LHCN-M2 (cell line): ENCODE data around the gene ITFG1. TPM values are rescaled to one million over a fixed set of nuclear protein-coding genes. Genes with fewer than 3 reads are reported as not detected.
A peak's percentile ranks its signal among the peaks of the same experiment; 100 is the strongest.
"Not testable (repeated sequence)": the region's sequence is repeated elsewhere in the genome, so short reads cannot be mapped to it uniquely, and the experiment has no call there.

Experiments
- DNase-seq: peaks from one replicate; pipeline ENCODE4 v3.0.0-alpha.2; 2012; ENCODE audit warnings: low read depth
- total RNA-seq: library from RNA; depleted of rRNA; stranded (reverse); fragments of >200 nt; gene quantifications from 2 replicates; pipeline ENCODE4 v1.2.3, GENCODE V29; 2014

Gene ITFG1
- total RNA-seq, 1 experiment from 2014 or later: 69.2 TPM

- no peak for DNase-seq
These were observed 12.9 kb upstream of the ITFG1 start for GRCh38 chr16:47473792-47474191.

- DNase-seq: not testable (repeated sequence)
These were observed 12.1 kb upstream of the ITFG1 start for GRCh38 chr16:47473004-47473403.

DNA sequence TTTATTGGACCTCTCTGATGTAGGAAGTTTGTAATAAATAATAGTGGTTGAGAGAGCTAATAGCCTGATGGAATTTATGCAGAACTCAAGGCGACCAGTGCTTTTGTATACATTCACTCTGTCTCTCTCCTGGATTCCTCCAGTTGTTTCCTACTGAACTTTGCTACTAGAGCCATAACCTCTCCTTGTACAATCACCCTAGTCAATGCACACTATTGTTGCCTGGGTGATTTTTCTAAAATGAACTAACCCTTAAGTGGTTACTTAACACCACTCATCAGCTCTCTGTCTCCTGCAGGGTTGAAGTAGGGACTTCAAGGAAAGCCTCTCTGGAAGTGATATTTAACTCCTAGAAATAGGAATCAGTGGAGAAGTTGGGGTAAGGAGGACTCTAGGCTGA lies 9.9 kb upstream of the ITFG1 start:
- DNase-seq: no peak

GRCh38 chr16:47470211-47470610 lies 9.3 kb upstream of the ITFG1 start:
- DNase-seq: no peak

- DNase-seq: no peak
These were observed 8.4 kb upstream of the ITFG1 start for GRCh38 chr16:47469227-47469626.

DNA sequence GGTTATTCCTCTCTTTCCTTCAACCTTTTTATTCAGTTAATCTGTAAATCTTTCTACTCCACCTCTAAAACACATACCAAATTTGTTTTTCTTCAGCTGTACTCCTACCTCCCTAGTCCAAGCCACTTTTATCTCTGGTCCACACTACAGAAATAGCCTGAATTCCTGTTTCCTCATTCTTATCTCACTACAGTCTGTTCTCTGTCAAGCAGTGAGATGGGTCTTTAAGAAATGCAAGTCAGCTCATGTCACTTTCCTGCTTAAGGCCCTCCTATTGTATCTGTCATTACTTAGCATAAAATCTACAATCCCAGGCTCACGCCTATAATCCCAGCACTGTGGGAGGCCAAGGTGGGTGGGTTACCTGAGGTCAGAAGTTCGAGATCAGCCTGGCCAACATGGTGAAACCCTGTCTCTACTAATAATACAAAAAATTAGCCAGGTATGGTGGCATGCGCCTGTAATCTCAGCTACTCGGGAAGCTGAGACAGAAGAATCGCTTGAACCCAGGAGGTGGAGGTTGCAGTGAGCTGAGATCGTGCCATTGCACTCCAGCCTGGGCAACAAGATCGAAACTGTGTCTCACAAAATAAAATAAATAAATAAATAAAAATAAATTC lies 7.3 kb upstream of the ITFG1 start:
- not testable (repeated sequence) for DNase-seq

DNA sequence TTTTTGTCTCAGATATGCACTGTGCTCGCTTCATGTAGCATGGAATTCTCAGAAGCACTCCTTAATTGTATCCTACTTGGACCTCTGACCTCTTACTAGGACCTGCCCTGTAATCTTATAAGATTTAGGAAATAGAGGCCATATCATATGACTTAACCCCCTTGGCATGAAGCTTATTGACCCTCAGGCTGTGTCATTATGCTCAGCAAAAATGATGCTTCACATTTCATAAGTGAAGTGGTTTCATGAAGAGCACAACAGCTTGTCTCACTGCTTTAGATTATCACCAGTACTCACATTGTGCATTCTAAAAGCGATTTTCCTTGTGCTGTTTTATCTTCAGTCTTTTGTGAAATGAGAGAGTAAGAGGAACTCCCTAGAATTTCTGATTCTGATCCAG lies 6.6 kb upstream of the ITFG1 start:
- no peak for DNase-seq

- no peak for DNase-seq
These were observed 5.2 kb upstream of the ITFG1 start for GRCh38 chr16:47465919-47466630.

DNA sequence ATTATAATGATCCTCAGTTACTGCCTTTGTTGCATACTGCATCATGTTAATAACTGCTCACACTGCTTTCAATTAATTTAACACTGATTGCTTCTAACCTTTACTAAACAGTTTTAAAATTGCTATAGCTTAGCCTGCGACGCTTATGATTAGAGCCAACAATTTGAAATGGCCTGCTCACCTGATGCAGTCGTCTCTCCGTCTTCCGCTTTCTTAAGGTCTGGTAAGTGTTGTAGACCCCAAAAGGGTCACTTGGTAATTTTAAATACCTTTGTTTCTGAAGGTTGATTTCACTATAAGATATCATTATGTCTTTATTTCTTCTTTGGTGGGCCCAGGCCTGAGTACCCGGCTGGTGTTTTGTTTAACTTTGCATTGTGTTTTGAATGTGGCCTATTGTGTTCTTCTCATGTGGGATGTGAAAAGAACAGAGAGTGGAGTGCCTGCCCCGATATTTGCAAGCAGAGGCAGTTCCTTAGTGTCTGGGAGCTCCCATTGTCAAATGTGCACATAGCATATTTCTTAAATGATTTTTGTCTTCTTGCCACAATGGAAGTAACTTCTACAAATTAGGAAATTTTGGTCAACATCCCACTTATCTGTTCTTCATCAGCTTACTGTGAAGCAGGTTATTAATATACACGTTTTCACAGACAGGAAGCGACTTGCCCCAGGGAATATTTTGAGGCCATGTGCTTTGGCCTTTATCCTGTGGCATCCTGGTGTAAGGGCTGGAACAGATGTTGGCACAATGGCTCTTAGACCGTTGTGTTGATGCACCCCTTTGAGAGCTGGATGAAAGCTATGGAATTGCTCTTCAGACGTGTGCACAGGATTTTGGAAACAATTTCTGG lies 3.1 kb upstream of the ITFG1 start:
- no peak for DNase-seq

DNA sequence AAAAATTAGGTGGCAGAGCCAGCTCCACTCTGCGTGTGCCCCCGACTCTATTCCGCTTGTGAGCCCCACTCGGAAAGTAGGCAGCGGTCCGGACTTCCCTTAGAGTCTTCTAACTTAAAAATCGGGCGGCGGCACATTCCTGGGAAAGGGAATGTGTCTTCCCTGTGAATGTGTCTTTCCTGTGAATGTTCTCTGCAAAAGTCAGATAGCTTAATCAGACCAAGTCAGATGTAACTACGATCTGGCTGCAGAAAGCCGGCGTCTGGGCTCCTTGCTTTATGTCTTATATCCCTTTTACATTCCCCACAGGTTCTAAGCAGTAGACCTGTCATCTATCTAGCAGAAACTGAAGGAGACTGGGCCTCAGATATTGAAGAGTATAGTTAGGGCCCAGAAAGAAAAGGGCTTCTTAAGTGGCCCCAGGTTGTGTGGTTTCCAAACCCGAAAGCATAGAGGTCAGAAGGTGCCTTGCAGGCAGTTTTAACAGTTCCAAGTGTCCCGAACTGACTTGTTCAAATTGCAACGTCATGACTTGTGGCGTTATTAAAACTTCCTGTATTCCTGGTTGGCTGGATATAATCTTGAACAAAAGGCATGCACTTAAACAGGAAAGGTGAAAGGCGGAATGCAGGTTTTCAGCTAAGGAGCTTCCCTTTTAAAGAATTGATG lies 869 bp upstream of the ITFG1 start:
- DNase-seq: peak; percentile 41

- DNase-seq: peak; percentile 1
These were observed 528 bp downstream of the ITFG1 start for GRCh38 chr16:47460359-47460710.

DNA sequence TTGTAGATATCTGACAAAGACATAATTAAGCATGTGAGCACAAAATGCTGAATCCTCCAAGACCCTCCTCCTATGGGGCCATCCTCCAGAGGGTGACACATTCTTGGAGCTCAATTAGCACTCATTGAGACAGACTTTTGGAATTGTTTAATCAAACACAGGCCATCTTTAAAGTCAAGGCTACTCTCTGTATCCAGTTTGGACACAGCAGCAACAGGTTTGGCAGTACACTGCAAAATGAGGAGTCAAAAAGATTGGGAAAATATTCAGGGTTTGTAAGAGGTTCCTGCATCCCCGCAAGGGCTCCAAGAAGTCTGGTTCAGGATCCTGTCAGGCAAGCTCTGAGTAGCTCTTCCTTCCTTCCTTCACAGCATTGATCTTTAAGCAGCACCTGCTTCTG lies 1.3 kb downstream of the ITFG1 start:
- no peak for DNase-seq

DNA sequence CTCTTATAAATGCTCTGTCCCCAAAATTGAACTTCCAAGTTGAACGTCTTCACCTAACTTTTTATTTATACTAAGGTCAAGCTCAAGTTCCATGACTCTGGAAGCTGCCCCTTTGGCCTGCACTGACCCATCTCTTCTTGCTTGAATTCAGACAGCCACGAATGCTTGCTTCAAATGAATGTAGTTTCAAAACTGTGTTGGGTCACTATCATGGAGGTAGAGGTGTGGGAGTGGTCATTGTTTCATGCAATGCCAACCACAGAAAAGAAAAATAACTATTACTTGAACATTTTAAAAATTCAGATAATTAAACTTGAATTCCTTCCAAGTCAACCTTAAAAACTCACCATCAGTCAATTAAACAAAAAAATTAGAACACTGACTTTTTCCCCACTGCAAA lies 2.5 kb downstream of the ITFG1 start:
- no peak for DNase-seq

DNA sequence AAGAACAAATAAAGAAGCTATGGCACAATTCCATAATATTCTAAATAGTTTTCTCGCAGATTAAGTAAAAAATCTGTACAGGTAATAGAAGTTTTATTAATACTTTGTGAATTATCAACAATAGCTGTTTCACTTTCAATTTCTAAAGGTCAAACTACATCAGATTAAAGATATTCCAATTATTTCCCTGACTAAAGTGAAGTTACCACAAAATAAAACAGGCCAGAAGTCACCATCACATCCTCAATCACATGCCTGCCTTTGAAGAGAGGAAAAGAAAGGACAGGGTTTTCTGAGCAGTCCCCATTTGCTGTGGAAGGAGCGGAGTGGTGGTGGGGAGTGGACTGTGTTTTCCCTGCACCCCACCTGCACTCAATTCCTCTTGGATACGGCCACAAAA lies 11.1 kb downstream of the ITFG1 start:
- DNase-seq: no peak

DNA sequence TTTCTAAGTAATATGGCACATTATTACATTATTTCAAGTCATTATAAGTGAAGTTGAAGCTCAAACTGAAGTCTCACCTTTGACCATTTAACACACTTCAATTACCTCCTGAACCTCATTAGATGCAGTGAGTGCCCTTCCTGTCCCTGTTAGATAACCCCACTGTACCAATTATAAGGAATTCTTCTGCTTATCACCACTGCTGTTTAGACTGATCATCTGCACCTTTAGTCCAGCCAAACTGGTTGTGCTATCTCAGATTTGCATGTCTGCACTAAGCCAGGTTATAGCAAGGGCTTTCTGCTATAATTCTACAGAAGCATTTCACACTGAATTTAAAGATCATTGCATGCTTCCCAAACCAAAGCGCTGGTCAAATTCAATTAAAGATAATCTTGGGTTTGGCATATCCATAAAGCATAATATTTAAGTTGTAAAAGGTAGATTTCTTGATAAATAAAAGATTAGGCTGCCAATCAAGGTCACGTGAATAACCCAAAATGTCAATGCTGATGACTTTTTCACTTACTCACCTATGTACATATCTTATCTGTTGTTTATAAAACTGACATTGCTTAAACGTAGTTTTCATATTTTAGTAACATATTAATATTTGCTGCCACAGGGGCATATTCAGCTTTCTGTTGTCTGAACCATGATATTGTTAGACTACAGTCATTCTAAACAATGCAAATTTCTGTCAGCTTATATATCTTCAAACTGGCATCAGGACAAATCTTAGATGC lies 11.9 kb downstream of the ITFG1 start:
- no peak for DNase-seq

DNA sequence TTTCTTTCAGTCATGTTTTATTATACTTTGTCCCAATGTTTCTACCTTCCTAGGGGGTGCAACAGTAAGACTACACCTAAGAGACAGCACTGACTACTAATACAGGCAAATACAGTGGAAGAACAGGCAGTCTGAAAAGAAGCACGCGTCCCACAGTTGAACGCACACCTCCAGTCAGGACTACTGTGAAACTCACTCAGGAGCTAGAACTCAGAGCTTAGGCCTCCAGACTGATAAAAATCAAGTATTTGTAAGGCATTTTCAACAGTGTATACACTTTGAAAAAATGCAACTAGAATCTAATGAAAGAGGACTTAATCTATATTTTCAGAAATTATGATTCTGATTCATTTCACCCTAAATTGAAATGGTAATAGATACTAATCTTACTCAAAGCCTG lies 14.4 kb downstream of the ITFG1 start:
- DNase-seq: no peak

DNA sequence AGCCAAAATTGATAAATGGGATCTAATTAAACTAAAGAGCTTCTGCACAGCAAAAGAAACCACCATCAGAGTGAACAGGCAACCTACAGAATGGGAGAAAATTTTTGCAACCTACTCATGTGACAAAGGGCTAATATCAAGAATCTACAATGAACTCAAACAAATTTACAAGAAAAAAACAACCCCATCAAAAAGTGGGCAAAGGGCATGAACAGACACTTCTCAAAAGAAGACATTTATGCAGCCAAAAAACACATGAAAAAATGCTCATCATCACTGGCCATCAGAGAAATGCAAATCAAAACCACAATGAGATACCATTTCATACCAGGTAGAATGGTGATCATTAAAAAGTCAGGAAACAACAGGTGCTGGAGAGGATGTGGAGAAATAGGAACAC lies 18.0 kb downstream of the ITFG1 start:
- not testable (repeated sequence) for DNase-seq

GRCh38 chr16:47440066-47440465 lies 20.8 kb downstream of the ITFG1 start:
- not testable (repeated sequence) for DNase-seq

DNA sequence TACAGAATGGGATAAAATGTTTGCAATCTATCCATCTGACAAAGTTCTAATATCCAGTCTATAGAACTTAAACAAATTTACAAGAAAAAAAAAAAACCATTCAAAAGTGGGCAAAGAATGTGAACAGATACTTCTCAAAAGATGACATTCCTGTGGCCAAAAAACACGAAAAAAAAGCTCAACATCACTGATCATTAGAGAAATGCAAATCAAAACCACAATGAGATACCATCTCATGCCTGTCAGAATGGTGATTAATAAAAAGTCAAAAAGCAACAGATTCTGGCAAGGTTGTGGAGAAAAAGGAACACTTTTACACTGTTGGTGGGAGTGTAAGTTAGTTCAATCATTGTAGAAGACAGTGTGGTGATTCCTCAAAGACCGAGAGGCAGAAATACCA lies 26.6 kb downstream of the ITFG1 start:
- not testable (repeated sequence) for DNase-seq

DNA sequence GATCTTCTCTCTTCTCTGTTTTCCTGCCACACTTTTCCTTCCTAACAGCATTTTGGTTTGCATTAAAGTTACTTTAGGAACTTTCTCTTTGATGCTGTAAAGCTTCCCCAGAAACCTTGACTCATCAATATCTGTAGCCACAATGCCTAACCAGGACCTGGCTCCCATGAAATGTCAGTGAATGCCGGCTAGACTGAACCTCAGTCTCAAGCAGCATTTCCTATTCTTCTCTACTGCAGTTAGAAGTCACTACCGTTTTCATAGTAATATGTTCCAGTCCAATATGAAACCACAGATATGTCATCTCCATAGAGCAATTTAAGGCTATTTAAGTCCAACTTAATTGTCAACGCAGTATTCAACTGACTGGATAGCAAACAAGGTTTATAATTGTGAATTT lies 28.9 kb downstream of the ITFG1 start:
- DNase-seq: no peak

DNA sequence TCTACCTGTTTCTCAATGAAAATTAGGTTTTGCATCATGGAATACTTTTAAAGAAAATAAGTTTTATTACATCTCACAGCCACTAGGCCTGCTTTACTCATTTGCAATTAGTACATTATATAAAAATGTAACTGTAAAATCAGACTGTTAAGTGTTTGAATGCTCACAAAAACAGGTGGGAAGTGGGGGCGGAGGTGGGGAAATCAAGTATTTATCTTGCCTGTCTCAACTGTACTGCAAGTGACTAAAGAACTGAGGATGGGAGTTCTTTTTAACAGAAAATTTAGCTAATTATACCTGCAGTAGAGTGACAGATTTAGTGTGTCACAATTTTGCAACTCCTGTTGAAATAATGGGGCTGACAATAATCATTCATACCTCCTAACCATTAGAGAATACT lies 34.1 kb downstream of the ITFG1 start:
- DNase-seq: no peak
